Ovary (tissue), 3 donors: ENCODE results near the gene RAPGEF4.

Source experiments
- EP300 ChIP-seq: sonication (generic); formaldehyde crosslinking; IDR thresholded peaks from one replicate; pipeline ENCODE4 v1.6.1; 2017; ENCODE audit warnings: antibody characterized with exemption
- POLR2A ChIP-seq: fragments of 450-650 bp; IDR thresholded peaks from one replicate; pipeline ENCODE4 v1.6.1; 2017; ENCODE audit warnings: antibody characterized with exemption, mild to moderate bottlenecking, moderate library complexity
- TF ChIP-seq, protein P1 (sequence below), 3 donors: fragments of 450-650 bp in 2 of 3; fragments of 200-600 bp in 1 of 3; IDR thresholded peaks; one replicate each; pipeline versions ENCODE4 v1.5.1 to v1.8.0; 2016 to 2022; ENCODE audit warnings: antibody characterized with exemption in 3 of 3, mild to moderate bottlenecking in 1 of 3
- donor health status: DM: no; HTN: no; CAD: no.

DNA sequence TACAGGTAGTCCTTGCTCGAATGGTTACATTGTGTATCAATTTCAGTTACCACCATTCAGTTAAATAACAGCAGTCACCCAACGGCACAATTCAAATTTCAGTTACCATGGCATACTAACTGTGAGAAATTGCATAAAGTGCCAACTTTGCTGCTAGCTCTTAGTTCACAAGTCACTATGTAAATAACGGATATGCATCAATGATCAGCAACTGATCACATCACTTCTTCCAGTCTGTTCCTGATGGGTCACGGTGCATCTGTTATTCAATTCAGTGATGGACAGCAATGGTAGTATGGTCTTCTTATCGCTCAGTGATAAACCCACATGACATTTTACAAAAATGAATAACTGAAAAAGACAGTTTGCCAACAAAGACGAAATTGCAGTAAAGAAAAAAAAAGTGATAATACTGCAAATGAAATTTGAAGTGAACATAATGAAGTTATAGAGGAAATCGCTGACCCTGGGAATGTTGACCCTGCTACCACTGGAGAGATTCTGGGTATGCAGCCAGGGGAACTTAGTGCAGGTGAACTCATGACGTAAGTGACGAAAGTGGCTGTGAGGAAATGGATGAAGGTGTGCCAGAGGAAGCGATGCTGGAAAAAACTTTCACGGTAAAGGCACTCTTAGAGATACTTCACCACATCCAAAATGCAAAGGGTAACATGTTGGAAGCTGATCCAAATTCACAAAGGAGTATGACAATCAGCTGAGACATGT is 25.9 kb upstream of the RAPGEF4 start:
- TF ChIP-seq, protein P1, sequence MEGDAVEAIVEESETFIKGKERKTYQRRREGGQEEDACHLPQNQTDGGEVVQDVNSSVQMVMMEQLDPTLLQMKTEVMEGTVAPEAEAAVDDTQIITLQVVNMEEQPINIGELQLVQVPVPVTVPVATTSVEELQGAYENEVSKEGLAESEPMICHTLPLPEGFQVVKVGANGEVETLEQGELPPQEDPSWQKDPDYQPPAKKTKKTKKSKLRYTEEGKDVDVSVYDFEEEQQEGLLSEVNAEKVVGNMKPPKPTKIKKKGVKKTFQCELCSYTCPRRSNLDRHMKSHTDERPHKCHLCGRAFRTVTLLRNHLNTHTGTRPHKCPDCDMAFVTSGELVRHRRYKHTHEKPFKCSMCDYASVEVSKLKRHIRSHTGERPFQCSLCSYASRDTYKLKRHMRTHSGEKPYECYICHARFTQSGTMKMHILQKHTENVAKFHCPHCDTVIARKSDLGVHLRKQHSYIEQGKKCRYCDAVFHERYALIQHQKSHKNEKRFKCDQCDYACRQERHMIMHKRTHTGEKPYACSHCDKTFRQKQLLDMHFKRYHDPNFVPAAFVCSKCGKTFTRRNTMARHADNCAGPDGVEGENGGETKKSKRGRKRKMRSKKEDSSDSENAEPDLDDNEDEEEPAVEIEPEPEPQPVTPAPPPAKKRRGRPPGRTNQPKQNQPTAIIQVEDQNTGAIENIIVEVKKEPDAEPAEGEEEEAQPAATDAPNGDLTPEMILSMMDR (IDR thresholded peaks at IDR 0.05), result no peak
- TF ChIP-seq POLR2A (no peak), EP300 (no peak)
